Thyroid gland (tissue), 4 donors: ENCODE results near the gene ARPP21.

ENCODE experiments used
- POLR2A ChIP-seq, 2 donors: fragments of 450-650 bp; IDR thresholded peaks; one replicate each; pipeline ENCODE4 v1.6.1; 2017; ENCODE audit warnings: antibody characterized with exemption in 2 of 2, mild to moderate bottlenecking in 2 of 2, moderate library complexity in 1 of 2
- TF ChIP-seq, protein P1 (sequence below), 6 experiments: fragments of 200-600 bp in 3 of 6; fragments of 450-650 bp in 3 of 6; sonication (generic) in 3 of 6; IDR thresholded peaks; one replicate each; pipeline ENCODE4 v1.5.1; 2016 to 2019; ENCODE audit warnings: antibody characterized with exemption in 6 of 6, mild to moderate bottlenecking in 2 of 6, inconsistent platforms in 1 of 6, moderate library complexity in 1 of 6

DNA sequence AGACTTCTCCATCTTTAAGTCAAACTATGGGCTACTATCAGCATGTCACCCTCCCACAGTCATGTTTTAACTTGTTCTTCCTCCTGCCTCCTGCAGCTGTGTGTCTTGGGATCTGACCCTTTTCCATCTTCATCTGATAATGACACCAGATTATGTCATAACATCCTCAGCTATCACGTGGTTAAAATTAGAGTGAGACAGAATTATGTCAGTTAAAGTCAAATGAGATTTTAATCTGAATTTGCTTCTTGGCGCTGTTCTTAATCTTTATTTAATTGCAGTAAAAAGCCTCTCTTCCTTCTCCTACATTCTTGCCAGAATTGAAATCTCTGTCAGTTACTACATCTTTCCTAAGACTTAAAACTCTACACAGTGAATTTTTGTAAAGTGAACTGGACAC, 107.2 kb downstream of the ARPP21 start:
- TF ChIP-seq, protein P1, sequence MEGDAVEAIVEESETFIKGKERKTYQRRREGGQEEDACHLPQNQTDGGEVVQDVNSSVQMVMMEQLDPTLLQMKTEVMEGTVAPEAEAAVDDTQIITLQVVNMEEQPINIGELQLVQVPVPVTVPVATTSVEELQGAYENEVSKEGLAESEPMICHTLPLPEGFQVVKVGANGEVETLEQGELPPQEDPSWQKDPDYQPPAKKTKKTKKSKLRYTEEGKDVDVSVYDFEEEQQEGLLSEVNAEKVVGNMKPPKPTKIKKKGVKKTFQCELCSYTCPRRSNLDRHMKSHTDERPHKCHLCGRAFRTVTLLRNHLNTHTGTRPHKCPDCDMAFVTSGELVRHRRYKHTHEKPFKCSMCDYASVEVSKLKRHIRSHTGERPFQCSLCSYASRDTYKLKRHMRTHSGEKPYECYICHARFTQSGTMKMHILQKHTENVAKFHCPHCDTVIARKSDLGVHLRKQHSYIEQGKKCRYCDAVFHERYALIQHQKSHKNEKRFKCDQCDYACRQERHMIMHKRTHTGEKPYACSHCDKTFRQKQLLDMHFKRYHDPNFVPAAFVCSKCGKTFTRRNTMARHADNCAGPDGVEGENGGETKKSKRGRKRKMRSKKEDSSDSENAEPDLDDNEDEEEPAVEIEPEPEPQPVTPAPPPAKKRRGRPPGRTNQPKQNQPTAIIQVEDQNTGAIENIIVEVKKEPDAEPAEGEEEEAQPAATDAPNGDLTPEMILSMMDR (IDR thresholded peaks at IDR 0.05), result no peak
- no peak for TF ChIP-seq POLR2A (IDR thresholded peaks at IDR 0.05)
